Mesendoderm (in vitro differentiated cells): ENCODE measurements around the gene SPG7.

ENCODE experiments used
- DNase-seq: peaks from one replicate; pipeline ENCODE4 v3.0.0; 2013
- H2AK5ac ChIP-seq: 2 replicates; pipeline ENCODE4 v1.6.1; 2013; ENCODE audit warnings: low read length, inconsistent platforms
- H2BK120ac ChIP-seq: 2 replicates; pipeline ENCODE4 v1.6.1; 2013; ENCODE audit warnings: low read depth, mild to moderate bottlenecking, low read length, moderate library complexity, mixed read lengths
- H2BK15ac ChIP-seq: replicated peaks from 2 replicates; pipeline ENCODE4 v1.6.1; 2013; ENCODE audit warnings: low read depth, mild to moderate bottlenecking, moderate library complexity
- H2BK5ac ChIP-seq: 2 replicates; pipeline ENCODE4 v1.6.1; 2013; ENCODE audit warnings: low read length, inconsistent platforms
- H3K18ac ChIP-seq: 2 replicates; pipeline ENCODE4 v1.6.1; 2013; ENCODE audit warnings: mild to moderate bottlenecking, low read length, mixed read lengths
- H3K23ac ChIP-seq: one replicate; pipeline ENCODE4 v1.6.1; 2013; ENCODE audit warnings: low read length
- H3K27ac ChIP-seq: 2 replicates; pipeline ENCODE4 v1.5.1; 2013; ENCODE audit warnings: low read depth, mild to moderate bottlenecking, inconsistent platforms, low read length, moderate library complexity
- H3K27me3 ChIP-seq: 2 replicates; pipeline ENCODE4 v1.6.1; 2013; ENCODE audit warnings: low read length, control low read depth, mild to moderate bottlenecking, inconsistent platforms; ENCODE audit not compliant: insufficient read depth, poor library complexity
- H3K36me3 ChIP-seq: 2 replicates; pipeline ENCODE4 v1.6.1; 2013; ENCODE audit warnings: low read length, inconsistent platforms; ENCODE audit not compliant: control insufficient read depth, insufficient read depth
- H3K4ac ChIP-seq: one replicate; pipeline ENCODE4 v1.6.1; 2013; ENCODE audit warnings: low read depth, mild to moderate bottlenecking, low read length, moderate library complexity
- H3K4me1 ChIP-seq: 2 replicates; pipeline ENCODE4 v1.6.1; 2013; ENCODE audit warnings: low read depth, low read length, inconsistent platforms; ENCODE audit not compliant: control insufficient read depth
- H3K4me2 ChIP-seq: 2 replicates; pipeline ENCODE4 v1.6.1; 2013; ENCODE audit warnings: low read length
- H3K4me3 ChIP-seq: 2 replicates; pipeline ENCODE4 v1.5.1; 2013; ENCODE audit warnings: mild to moderate bottlenecking, low read length
- H3K56ac ChIP-seq: one replicate; pipeline ENCODE4 v1.6.1; 2013; ENCODE audit warnings: low read length
- H3K79me1 ChIP-seq: 2 replicates; pipeline ENCODE4 v1.6.1; 2013; ENCODE audit warnings: low read length, inconsistent platforms
- H3K79me2 ChIP-seq: 2 replicates; pipeline ENCODE4 v1.6.1; 2013; ENCODE audit warnings: mild to moderate bottlenecking, low read length; ENCODE audit not compliant: control insufficient read depth, insufficient read depth
- H3K9ac ChIP-seq: 2 replicates; pipeline ENCODE4 v1.6.1; 2013; ENCODE audit warnings: low read length, inconsistent platforms
- H4K5ac ChIP-seq: one replicate; pipeline ENCODE4 v1.6.1; 2013; ENCODE audit warnings: low read length
- H4K8ac ChIP-seq: one replicate; pipeline ENCODE4 v1.6.1; 2013; ENCODE audit warnings: low read depth, mild to moderate bottlenecking, control low read depth, low read length, moderate library complexity
- WGBS: extraction: QIAGEN DNeasy Blood & Tissue Kit; methylation state at CpG from one replicate; pipeline ENCODE4 v1.1.7; 2013; ENCODE audit warnings: low lambda C conversion rate, missing lambda C conversion rate; ENCODE audit not compliant: insufficient coverage; ENCODE audit errors: extremely low coverage; 5-methylcytosine and 5-hydroxymethylcytosine counted together

SPG7 gene

GRCh38 chr16:89485701-89486246 lies 22.4 kb upstream of the SPG7 start:
- Histone ChIP-seq H2BK120ac (no peak overlapping the region), H4K8ac (no peak overlapping the region), H4K5ac (no peak overlapping the region), H3K27ac (no peak overlapping the region), H2BK5ac (no peak overlapping the region), H3K56ac (no peak overlapping the region), H3K27me3 (no peaks in the 10 kb centered on the region), H3K4me2 (no peak overlapping the region), H2BK15ac (no peak overlapping the region), H3K4me1 (peaks cover 4% of the 10 kb centered on the region), H3K18ac (no peak overlapping the region), H2AK5ac (no peak overlapping the region), H3K36me3 (no peaks in the 10 kb centered on the region), H3K23ac (no peak overlapping the region), H3K79me2 (peaks cover 86% of the 10 kb centered on the region), H3K4ac (no peak overlapping the region), H3K79me1 (peaks cover 1% of the 10 kb centered on the region), H3K9ac (no peak overlapping the region), H3K4me3 (no peak overlapping the region)
- WGBS = no CpG with 5 or more reads among the region's 4 CpGs
- no peak for DNase-seq

- no peaks in the 10 kb centered on the region for H3K27me3 ChIP-seq
- H3K4me3 ChIP-seq = peak overlapping the region; percentile 80
- no peaks in the 10 kb centered on the region for H3K36me3 ChIP-seq
- DNase-seq = peak; percentile 98
- H4K5ac ChIP-seq = no peak overlapping the region
- H4K8ac ChIP-seq = peak overlapping the region; percentile 81
- peak overlapping the region; percentile 81 for H3K56ac ChIP-seq
- peak overlapping the region; percentile 60 for H3K9ac ChIP-seq
- peak overlapping the region; percentile 100 for H3K18ac ChIP-seq
- peaks cover 10% of the 10 kb centered on the region for H3K79me1 ChIP-seq
- H2BK15ac ChIP-seq = no peak overlapping the region
- peak overlapping the region; percentile 97 for H2BK120ac ChIP-seq
- H3K4ac ChIP-seq = peak overlapping the region; percentile 100
- no peak overlapping the region for H2BK5ac ChIP-seq
- peaks cover 4% of the 10 kb centered on the region for H3K4me1 ChIP-seq
- H3K23ac ChIP-seq = no peak overlapping the region
- peaks cover 53% of the 10 kb centered on the region for H3K79me2 ChIP-seq
- H3K4me2 ChIP-seq = peak overlapping the region; percentile 63
- peak overlapping the region; percentile 72 for H3K27ac ChIP-seq
- H2AK5ac ChIP-seq = no peak overlapping the region
- no CpG with 5 or more reads among the region's 71 CpGs for WGBS
These were observed 18.9 kb upstream of the SPG7 start for GRCh38 chr16:89489040-89489897.

- Histone ChIP-seq H2BK5ac (no peak overlapping the region), H3K4ac (peak overlapping the region; percentile 100), H3K4me3 (peak overlapping the region; percentile 68), H3K79me1 (peaks cover 10% of the 10 kb centered on the region), H3K36me3 (no peaks in the 10 kb centered on the region), H3K9ac (peak overlapping the region; percentile 83), H3K4me2 (no peak overlapping the region), H3K4me1 (peaks cover 4% of the 10 kb centered on the region), H4K5ac (no peak overlapping the region), H2BK120ac (peak overlapping the region; percentile 97), H3K18ac (peak overlapping the region; percentile 100), H4K8ac (peak overlapping the region; percentile 81), H2AK5ac (no peak overlapping the region), H3K56ac (peak overlapping the region; percentile 87), H3K23ac (no peak overlapping the region), H3K79me2 (peaks cover 48% of the 10 kb centered on the region), H3K27me3 (no peaks in the 10 kb centered on the region), H2BK15ac (no peak overlapping the region), H3K27ac (peak overlapping the region; percentile 46)
- WGBS = no CpG with 5 or more reads among the region's 81 CpGs
- DNase-seq = no peak
These were observed 18.2 kb upstream of the SPG7 start for GRCh38 chr16:89489898-89490438.

GRCh38 chr16:89490439-89491237 lies 17.6 kb upstream of the SPG7 start, which contains the start of gene ANKRD11:
Gene ANKRD11 (minus strand): TSS chr16:89490561. CDS start chr16:89317019, 173,542 bp downstream.
- H3K79me2 ChIP-seq = peaks cover 41% of the 10 kb centered on the region
- no CpG with 5 or more reads among the region's 96 CpGs for WGBS
- H2BK5ac ChIP-seq = no peak within 1 kb of the TSS
- peak within 1 kb of the TSS; percentile 89 for H3K4me3 ChIP-seq
- DNase-seq = peak; percentile 100
- H3K18ac ChIP-seq = peak within 1 kb of the TSS; percentile 100
- no peaks in the 10 kb centered on the region for H3K36me3 ChIP-seq
- H3K27me3 ChIP-seq = no peaks in the 10 kb centered on the region
- H4K8ac ChIP-seq = peak within 1 kb of the TSS; percentile 81
- H3K56ac ChIP-seq = peak within 1 kb of the TSS; percentile 87
- peaks cover 4% of the 10 kb centered on the region for H3K4me1 ChIP-seq
- H4K5ac ChIP-seq = no peak within 1 kb of the TSS
- H2BK120ac ChIP-seq = peak within 1 kb of the TSS; percentile 97
- H3K9ac ChIP-seq = peak within 1 kb of the TSS; percentile 83
- no peak within 1 kb of the TSS for H2BK15ac ChIP-seq
- H2AK5ac ChIP-seq = no peak within 1 kb of the TSS
- no peak within 1 kb of the TSS for H3K23ac ChIP-seq
- peaks cover 10% of the 10 kb centered on the region for H3K79me1 ChIP-seq
- H3K4ac ChIP-seq = peak within 1 kb of the TSS; percentile 100
- peak within 1 kb of the TSS; percentile 72 for H3K27ac ChIP-seq
- peak within 1 kb of the TSS; percentile 45 for H3K4me2 ChIP-seq

- no peak overlapping the region for H3K18ac ChIP-seq
- H4K5ac ChIP-seq = no peak overlapping the region
- H2AK5ac ChIP-seq = no peak overlapping the region
- H3K36me3 ChIP-seq = no peaks in the 10 kb centered on the region
- H3K4me2 ChIP-seq = peak overlapping the region; percentile 45
- H3K79me2 ChIP-seq = peaks cover 34% of the 10 kb centered on the region
- peaks cover 10% of the 10 kb centered on the region for H3K79me1 ChIP-seq
- no peaks in the 10 kb centered on the region for H3K27me3 ChIP-seq
- H3K4me1 ChIP-seq = peaks cover 3% of the 10 kb centered on the region
- no peak overlapping the region for H2BK15ac ChIP-seq
- H3K4me3 ChIP-seq = peak overlapping the region; percentile 89
- no peak overlapping the region for H3K23ac ChIP-seq
- DNase-seq = peak; percentile 90
- H2BK5ac ChIP-seq = no peak overlapping the region
- no CpG with 5 or more reads among the region's 22 CpGs for WGBS
- no peak overlapping the region for H3K27ac ChIP-seq
- no peak overlapping the region for H2BK120ac ChIP-seq
- peak overlapping the region; percentile 73 for H3K56ac ChIP-seq
- H3K4ac ChIP-seq = peak overlapping the region; percentile 56
- H4K8ac ChIP-seq = no peak overlapping the region
- H3K9ac ChIP-seq = peak overlapping the region; percentile 59
These were observed 16.8 kb upstream of the SPG7 start for GRCh38 chr16:89491238-89491869.
